AG04449 (cell line): Measurements from ENCODE around the gene NDST1.

ENCODE experiments used
- CTCF ChIA-PET: fragments of 350-600 bp; formaldehyde crosslinking; extraction: SDS; loops from one replicate; lab custom pipeline; 2021; ENCODE audit warnings: antibody characterized with exemption; lab: Yijun Ruan, JAX
- POLR2A ChIA-PET: fragments of 400-600, 350-600 bp; formaldehyde crosslinking; extraction: SDS; loops from one replicate; lab custom pipeline; 2020; ENCODE audit warnings: antibody characterized with exemption, inconsistent platforms; lab: Yijun Ruan, JAX
- DNase-seq: peaks from one replicate; pipeline ENCODE4 v3.0.0-alpha.2; 2010; ENCODE audit warnings: low read depth, low spot score
- H3K4me3 ChIP-seq: 2 replicates; pipeline ENCODE4 v1.5.1; 2011; ENCODE audit warnings: low read depth, mild to moderate bottlenecking, control low read depth, low read length
- CTCF ChIP-seq: IDR thresholded peaks from one replicate; pipeline ENCODE4 v1.5.1; 2011; ENCODE audit warnings: mild to moderate bottlenecking, moderate library complexity, low read length, control low read depth, inconsistent platforms; ENCODE audit not compliant: insufficient read depth; ENCODE audit errors: missing control alignments

NDST1 gene

GRCh38 chr5:150578781-150579461, 71.0 kb downstream of the NDST1 start:
- TF ChIP-seq CTCF, result no peak
- POLR2A ChIA-PET, result no interaction called here

GRCh38 chr5:150579462-150580400, 71.8 kb downstream of the NDST1 start:
- no peak for DNase-seq
- ChIA-PET CTCF (interaction anchor here (0.8 to 1.5 kb wide), 5 partner anchors 10 to 122 kb away, joined by 3 to 4 read pairs (median 3); no protein-coding TSS in a partner anchor), POLR2A (no interaction called here)
- TF ChIP-seq CTCF, result no peak
- H3K4me3 ChIP-seq, result no peak overlapping the region

More at GRCh38 chr5:150578781-150579461, 71.0 kb downstream of the NDST1 start:
- DNase-seq, result no peak
- H3K4me3 ChIP-seq, result no peak overlapping the region
- CTCF ChIA-PET, result interaction anchor here (1.0 to 1.5 kb wide), 2 partner anchors 11 to 19 kb away, joined by 3 to 4 read pairs; no protein-coding TSS in a partner anchor

GRCh38 chr5:150580917-150581316, 73.0 kb downstream of the NDST1 start:
- CTCF ChIA-PET, result interaction anchor here (1.4 kb wide), 1 partner anchor 121 kb away, joined by 4 read pairs; no protein-coding TSS in a partner anchor
- TF ChIP-seq CTCF, result no peak
- POLR2A ChIA-PET, result no interaction called here
- H3K4me3 ChIP-seq, result no peak overlapping the region
- no peak for DNase-seq

GRCh38 chr5:150582241-150583109, 74.5 kb downstream of the NDST1 start:
- CTCF ChIA-PET, result interaction anchor here (0.8 to 1.3 kb wide), 5 partner anchors 9 to 123 kb away, joined by 3 to 7 read pairs (median 3); no protein-coding TSS in a partner anchor
- no peak for DNase-seq
- POLR2A ChIA-PET, result interaction anchor here (0.7 kb wide), 1 partner anchor 9 kb away, joined by 3 read pairs; no protein-coding TSS in a partner anchor
- H3K4me3 ChIP-seq, result no peak overlapping the region
- no peak for TF ChIP-seq CTCF

- ChIA-PET POLR2A (no interaction called here), CTCF (interaction anchor here (0.8 to 2.6 kb wide), 2 partner anchors 8 to 23 kb away, joined by 3 to 14 read pairs; no protein-coding TSS in a partner anchor)
- no peak for TF ChIP-seq CTCF
- H3K4me3 ChIP-seq, result no peak overlapping the region
- DNase-seq, result no peak
Observed at GRCh38 chr5:150583541-150584225, 75.8 kb downstream of the NDST1 start.
